Articular chondrocyte of knee joint (primary cell): ENCODE measurements around the gene YEATS2. TPM values are rescaled to one million over a fixed set of nuclear protein-coding genes. Genes with fewer than 3 reads are reported as not detected.

Source experiments
- total RNA-seq: library from RNA; depleted of rRNA; stranded (reverse); fragments of >200 nt; gene quantifications from 2 replicates; pipeline ENCODE4 v1.2.3, GENCODE V29; 2012

YEATS2 gene
- 29.4 and 36.6 TPM in 2 replicates for total RNA-seq

DNA sequence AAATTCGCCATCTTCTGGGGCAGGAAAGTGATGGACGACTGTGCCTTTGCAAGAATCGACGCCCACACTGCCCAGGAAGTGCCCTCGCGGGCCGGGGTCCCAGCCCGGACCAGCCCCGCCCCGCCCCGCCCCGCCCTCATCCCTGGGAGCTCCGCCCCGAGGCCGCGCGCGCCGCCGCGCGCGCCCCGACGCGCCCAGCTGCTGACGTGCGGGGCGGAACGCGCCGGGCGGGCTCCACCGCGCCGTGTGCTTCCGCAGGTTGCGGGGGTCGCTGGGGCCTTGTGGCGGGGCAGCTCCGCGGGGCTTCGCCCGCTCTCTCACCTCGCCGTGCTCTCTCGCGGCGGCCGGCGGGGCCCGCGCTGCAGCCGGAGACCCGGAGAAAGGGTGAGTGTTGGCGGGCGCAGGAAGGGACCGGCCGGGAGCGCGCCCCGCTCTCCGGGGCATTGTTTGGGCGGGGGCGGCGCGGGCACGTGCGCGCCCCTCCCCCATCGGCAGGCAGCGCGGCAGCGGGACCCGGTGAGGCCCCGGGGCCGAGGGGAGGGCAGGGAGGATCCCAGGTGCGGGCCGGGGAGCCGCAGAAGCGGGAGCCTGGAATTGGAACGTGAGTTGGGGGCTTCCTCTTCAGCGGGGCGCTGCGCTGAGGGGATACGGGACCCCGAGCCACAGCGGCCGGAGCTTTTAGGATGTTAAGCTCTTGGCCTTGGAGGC lies at the start of gene YEATS2:
Gene YEATS2 (plus strand): TSS at position 188 of the 708 bp plus-strand sequence. CDS start 17,366 bp downstream, outside the sequence.

DNA sequence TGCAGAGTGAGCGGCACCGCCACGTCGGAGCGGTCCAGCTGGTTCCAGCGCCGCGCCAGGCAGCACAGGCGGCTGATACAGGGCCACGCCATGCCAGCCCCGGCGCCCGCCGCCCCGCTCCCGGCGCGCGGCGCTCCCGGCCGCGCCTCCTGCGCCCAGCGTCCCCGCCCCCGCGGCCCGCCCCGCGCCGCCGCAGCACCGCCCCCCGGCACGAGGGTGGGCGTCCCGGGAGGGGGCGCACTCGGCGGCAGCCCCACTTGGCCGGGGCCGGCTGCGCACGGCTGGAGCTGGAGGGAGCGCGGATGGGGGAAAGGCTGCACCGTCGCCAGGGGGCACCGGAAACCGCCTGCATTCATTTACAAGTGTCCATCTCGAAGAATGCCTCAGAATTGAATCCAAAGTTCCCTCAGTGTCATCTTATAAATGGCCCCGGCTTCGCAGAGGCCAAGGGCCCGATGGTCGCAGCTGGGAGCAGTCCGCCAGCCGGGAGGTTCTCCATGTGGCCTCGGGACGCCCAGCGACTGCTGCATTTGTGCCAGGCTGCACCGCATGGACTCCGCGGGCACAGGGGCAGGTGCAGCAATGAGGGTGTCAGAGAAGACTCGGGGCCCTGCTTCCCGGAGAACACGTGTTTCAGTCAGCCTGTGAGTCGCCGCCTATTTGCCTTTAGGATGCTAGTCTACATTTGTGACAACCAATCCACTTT lies 128.0 kb downstream of the YEATS2 start, which contains the start of gene MAP6D1:
Gene MAP6D1 (minus strand): TSS at position 122 of the 706 bp plus-strand sequence. CDS start 30 bp downstream, at position 92.

Other genes starting within 250 kb of the YEATS2 start
- under 0.01 TPM in 1 of 2 replicates, not detected in the other for gene KLHL6, start 142.1 kb upstream of the YEATS2 start, total RNA-seq
- 71.1 and 79.6 TPM in 2 replicates for gene KLHL24, start 62.2 kb upstream of the YEATS2 start, total RNA-seq
- 1.3 and 1.9 TPM in 2 replicates for gene MAP6D1, start 127.8 kb downstream of the YEATS2 start, total RNA-seq
- gene PARL, start 187.1 kb downstream of the YEATS2 start, total RNA-seq: 42.7 and 46.8 TPM in 2 replicates